ENCODE data around the gene ITGB3BP. TPM values are rescaled to one million over a fixed set of nuclear protein-coding genes. Genes with fewer than 3 reads are reported as not detected.
"Not testable (repeated sequence)": the region's sequence is repeated elsewhere in the genome, so short reads cannot be mapped to it uniquely, and the experiment has no call there.

The ITGB3BP gene
- total RNA-seq, 1 experiment from 2014 or later, result 50.2 TPM

- TF ChIP-seq ARID4B (CRISPR knock-in tag; IDR thresholded peaks at IDR 0.05; ENCODE audit: borderline replicate concordance), result no peak
- no peak for TF ChIP-seq ATF3 (CRISPR knock-in tag; conservative IDR thresholded peaks at IDR 0.05)
- no peak for TF ChIP-seq ZNF281 (CRISPR knock-in tag; IDR thresholded peaks at IDR 0.05)
- no peak for TF ChIP-seq ZMAT4 (CRISPR knock-in tag; IDR thresholded peaks at IDR 0.05)
- TF ChIP-seq GTF2I (CRISPR knock-in tag; conservative IDR thresholded peaks at IDR 0.05), result no peak
These were observed 93.7 kb downstream of the ITGB3BP start (continued) for GRCh38 chr1:63429281-63429680.

- CTCF ChIA-PET, result no interaction called here
- DNase-seq (ENCODE audit: low spot score), result no peak
These were observed 94.2 kb downstream of the ITGB3BP start for GRCh38 chr1:63428815-63429214.

GRCh38 chr1:63423649-63424048 is 99.4 kb downstream of the ITGB3BP start:
- Mint-ChIP-seq H3K4me1 (no peaks in the 10 kb centered on the region), H3K27ac (no peak overlapping the region), H3K9me3 (peaks cover 3% of the 10 kb centered on the region; the same call in 1 of the 2 replicates), H3K36me3 (peaks cover 6% of the 10 kb centered on the region), H3K4me3 (no peak overlapping the region), H3K27me3 (ENCODE audit: low read depth) (no peaks in the 10 kb centered on the region)
- POLR2A ChIA-PET, result no interaction called here
- DNase-seq (ENCODE audit: low spot score) (no peak), ATAC-seq (no peak)
- CTCF ChIA-PET, result no interaction called here
- TF ChIP-seq CTCF (IDR thresholded peaks at IDR 0.05) (no peak), TEAD4 (CRISPR knock-in tag; IDR thresholded peaks at IDR 0.05) (no peak), ZNF512 (CRISPR knock-in tag; IDR thresholded peaks at IDR 0.05; ENCODE audit: borderline replicate concordance) (no peak), TP53 (CRISPR knock-in tag; IDR thresholded peaks at IDR 0.05) (no peak), JUN (CRISPR knock-in tag; IDR thresholded peaks at IDR 0.05) (no peak), ZNF219 (CRISPR knock-in tag; IDR thresholded peaks at IDR 0.05; ENCODE audit: borderline replicate concordance) (no peak), ZNF416 (CRISPR knock-in tag; IDR thresholded peaks at IDR 0.05) (no peak), E2F1 (CRISPR knock-in tag; IDR thresholded peaks at IDR 0.05) (no peak), ZNF121 (CRISPR knock-in tag; IDR thresholded peaks at IDR 0.05) (no peak), CBFB (CRISPR knock-in tag; IDR thresholded peaks at IDR 0.05; ENCODE audit: low read depth) (no peak), SMAD3 (CRISPR knock-in tag; IDR thresholded peaks at IDR 0.05; ENCODE audit: borderline replicate concordance) (no peak)

More at GRCh38 chr1:63428815-63429214, 94.2 kb downstream of the ITGB3BP start:
- POLR2A ChIA-PET, result interaction anchor here (0.5 kb wide), 1 partner anchor 8 kb away, joined by 3 read pairs; no protein-coding TSS in a partner anchor
- Mint-ChIP-seq H3K4me1 (no peaks in the 10 kb centered on the region), H3K27ac (no peak overlapping the region), H3K4me3 (no peak overlapping the region), H3K36me3 (peaks cover 28% of the 10 kb centered on the region), H3K27me3 (ENCODE audit: low read depth) (no peaks in the 10 kb centered on the region), H3K9me3 (peaks cover 18% of the 10 kb centered on the region)
- no peak for TF ChIP-seq GRHL2 (CRISPR knock-in tag; IDR thresholded peaks at IDR 0.05; ENCODE audit: insufficient replicate concordance, severe bottlenecking)
- ATAC-seq, result no peak

GRCh38 chr1:63420746-63421145 is 102.3 kb downstream of the ITGB3BP start:
- H3K4me3 Mint-ChIP-seq; H3K27me3 Mint-ChIP-seq (ENCODE audit: low read depth); H3K9me3 Mint-ChIP-seq; H3K4me1 Mint-ChIP-seq; H3K27ac Mint-ChIP-seq; DNase-seq (ENCODE audit: low spot score); CTCF ChIA-PET; H3K36me3 Mint-ChIP-seq; ATAC-seq: not testable (repeated sequence)
- POLR2A ChIA-PET, result interaction anchor here (0.7 kb wide), 1 partner anchor 8 kb away, joined by 3 read pairs; no protein-coding TSS in a partner anchor
